HepG2 (cell line): ENCODE data around the gene AKAP8. TPM values are rescaled to one million over a fixed set of nuclear protein-coding genes. Genes with fewer than 3 reads are reported as not detected.
A peak's percentile ranks its signal among the peaks of the same experiment; 100 is the strongest.
"Not testable (repeated sequence)": the region's sequence is repeated elsewhere in the genome, so short reads cannot be mapped to it uniquely, and the experiment has no call there.

Experiments
- ARID5B ChIP-seq: IDR thresholded peaks from 2 replicates; pipeline ENCODE4 v1.4.0; 2020; ENCODE audit warnings: mild to moderate bottlenecking, missing genetic modification reagents
- CREB1 ChIP-seq, 2 experiments: fragments of 450-650 bp in 1 of 2; IDR thresholded peaks; 2 replicates each; pipeline ENCODE4 v1.6.1; 2016 to 2017; ENCODE audit warnings: control low read depth in 1 of 2, mild to moderate bottlenecking in 1 of 2, missing compliant biosample characterization in 1 of 2, missing genetic modification characterization in 1 of 2
- MIER3 ChIP-seq: IDR thresholded peaks from 2 replicates; pipeline ENCODE4 v1.6.1; 2016; ENCODE audit warnings: missing compliant biosample characterization, borderline replicate concordance
- MLX ChIP-seq: IDR thresholded peaks from 2 replicates; pipeline ENCODE4 v1.6.1; 2016
- TBX2 ChIP-seq: sonication (generic); formaldehyde crosslinking; IDR thresholded peaks from 2 replicates; pipeline ENCODE4 v1.5.0; 2020; ENCODE audit warnings: missing genetic modification reagents, mild to moderate bottlenecking, borderline replicate concordance
- ZNF574 ChIP-seq: sonication (generic); formaldehyde crosslinking; IDR thresholded peaks from 2 replicates; pipeline ENCODE4 v1.4.0; 2020; ENCODE audit warnings: missing genetic modification reagents
- ZNF605 ChIP-seq: sonication (generic); formaldehyde crosslinking; IDR thresholded peaks from 2 replicates; pipeline ENCODE4 v1.8.0; 2022; ENCODE audit warnings: mild to moderate bottlenecking, missing genetic modification reagents
- polyA plus RNA-seq, 8 experiments: library from polyadenylated mRNA; depleted of rRNA in 3 of 8; stranded (reverse) in 7 of 8; unstranded in 1 of 8; fragments of >200 nt; fragmentation: Illumina TruSeq in 4 of 8; extraction: Trizol in 4 of 8; gene quantifications; 2 replicates each; pipeline versions ENCODE4 v1.2.1 to v1.2.3, GENCODE V29; 2011 to 2016; ENCODE audit warnings: low read depth in 4 of 8, missing spikeins in 1 of 8, mixed read lengths in 1 of 8; ENCODE audit not compliant: insufficient read depth in 1 of 8
- total RNA-seq, 5 experiments: library from RNA; depleted of rRNA; stranded (reverse); fragments of >200 nt; fragmentation: Illumina TruSeq; extraction: Trizol; gene quantifications; 2 replicates each; pipeline ENCODE4 v1.2.3, GENCODE V29; 2016; ENCODE audit warnings: low read depth in 1 of 5

AKAP8 gene
- total and polyA plus RNA-seq, 2 of the 13 experiments (the other 11 are each of a cell fraction or from before 2014, with no cell fraction given): 15.9 to 22.1 TPM

GRCh38 chr19:15411351-15411750 is 31.8 kb upstream of the AKAP8 start (continued):
- 0 out of 2 replicates have a peak, but pooled peaks have one; percentile 37 for TF ChIP-seq ZNF605 (CRISPR knock-in tag)
- TF ChIP-seq TBX2 (CRISPR knock-in tag): peak; percentile 78
- TF ChIP-seq MIER3 (CRISPR knock-in tag): 0 out of 2 replicates have a peak, but pooled peaks have one; percentile 43
- TF ChIP-seq MLX (CRISPR knock-in tag): 0 out of 2 replicates have a peak, but pooled peaks have one; percentile 23
- 0 out of 2 replicates have a peak, but pooled peaks have one; percentile 42 for TF ChIP-seq ZNF574 (CRISPR knock-in tag)
- TF ChIP-seq ARID5B: peak; percentile 86
- TF ChIP-seq CREB1 (IDR thresholded peaks at IDR 0.05): not testable (repeated sequence)
- TF ChIP-seq CREB1 (CRISPR knock-in tag; IDR thresholded peaks at IDR 0.05): 0 out of 2 replicates have a peak, but pooled peaks have one; percentile 37
- TF ChIP-seq, all 625 proteins: peak for 84; not testable (repeated sequence) for 541
